SK-N-SH treated with all-trans-retinoic acid at 6 μM for 48 hours (cell line): ENCODE measurements around the gene SYP.

ENCODE experiments used
- ATAC-seq: fragments of 200-7000 bp; cut with Tn5 transposase; 3 replicates; pipeline ENCODE4 v1.9.1; 2020; ENCODE audit warnings: mild to moderate bottlenecking, moderate library complexity
- ARNTL ChIP-seq: fragments of 450-650 bp; formaldehyde crosslinking; IDR thresholded peaks from 2 replicates; pipeline ENCODE4 v1.5.0; 2020; ENCODE audit warnings: low read depth, mild to moderate bottlenecking, moderate library complexity, borderline replicate concordance
- BACH2 ChIP-seq: fragments of 250-450 bp; sonication (Bioruptor Pico); IDR thresholded peaks from 2 replicates; pipeline ENCODE4 v1.9.0; 2021; ENCODE audit warnings: mild to moderate bottlenecking, borderline replicate concordance
- CSDC2 ChIP-seq: fragments of 250-450 bp; sonication (Bioruptor Pico); IDR thresholded peaks from 2 replicates; pipeline ENCODE4 v1.5.0; 2020; ENCODE audit warnings: mild to moderate bottlenecking, moderate library complexity
- ESRRG ChIP-seq: fragments of 250-450 bp; sonication (Bioruptor Pico); IDR thresholded peaks from 2 replicates; pipeline ENCODE4 v1.6.1; 2021; ENCODE audit warnings: mild to moderate bottlenecking
- GLIS3 ChIP-seq: fragments of 250-450 bp; sonication (Bioruptor Pico); IDR thresholded peaks from 2 replicates; pipeline ENCODE4 v1.5.0; 2020; ENCODE audit warnings: mild to moderate bottlenecking, moderate library complexity
- ISL1 ChIP-seq: fragments of 250-450 bp; sonication (Bioruptor Pico); IDR thresholded peaks from 2 replicates; pipeline ENCODE4 v2.1.2; 2022; ENCODE audit warnings: mild to moderate bottlenecking, moderate library complexity
- OSR1 ChIP-seq: fragments of 250-450 bp; sonication (Bioruptor Pico); IDR thresholded peaks from 2 replicates; pipeline ENCODE4 v1.8.0; 2022; ENCODE audit warnings: moderate library complexity, mild to moderate bottlenecking, inconsistent platforms
- PPARA ChIP-seq: fragments of 250-450 bp; sonication (Bioruptor Pico); IDR thresholded peaks from 2 replicates; pipeline ENCODE4 v1.5.0; 2020; ENCODE audit warnings: mild to moderate bottlenecking, borderline replicate concordance
- SNAI2 ChIP-seq: fragments of 250-450 bp; sonication (Bioruptor Pico); IDR thresholded peaks from 2 replicates; pipeline ENCODE4 v1.5.0; 2020; ENCODE audit warnings: mild to moderate bottlenecking, moderate library complexity
- TOX ChIP-seq: fragments of 250-450 bp; sonication (Bioruptor Pico); IDR thresholded peaks from 2 replicates; pipeline ENCODE4 v1.8.0; 2021; ENCODE audit warnings: mild to moderate bottlenecking, moderate library complexity, borderline replicate concordance
- ZFP3 ChIP-seq: fragments of 250-450 bp; sonication (Bioruptor Pico); IDR thresholded peaks from 2 replicates; pipeline ENCODE4 v1.5.0; 2020; ENCODE audit warnings: mild to moderate bottlenecking, moderate library complexity
- ZFP30 ChIP-seq: fragments of 450-650 bp; formaldehyde crosslinking; IDR thresholded peaks from 2 replicates; pipeline ENCODE4 v1.5.0; 2022; ENCODE audit warnings: mild to moderate bottlenecking, moderate library complexity
- ZNF565 ChIP-seq: fragments of 450-650 bp; formaldehyde crosslinking; conservative IDR thresholded peaks from 2 replicates; pipeline ENCODE4 v1.5.0; 2020; ENCODE audit warnings: low read depth, mild to moderate bottlenecking, moderate library complexity
- ZNF70 ChIP-seq: fragments of 450-650 bp; formaldehyde crosslinking; IDR thresholded peaks from 2 replicates; pipeline ENCODE4 v1.5.0; 2020; ENCODE audit warnings: mild to moderate bottlenecking, moderate library complexity
- ZNF8 ChIP-seq: fragments of 450-650 bp; formaldehyde crosslinking; IDR thresholded peaks from 2 replicates; pipeline ENCODE4 v1.5.0; 2020; ENCODE audit warnings: mild to moderate bottlenecking, moderate library complexity
- TF ChIP-seq, protein P1 (sequence below): fragments of 250-450 bp; sonication (Bioruptor Pico); IDR thresholded peaks from 2 replicates; pipeline ENCODE4 v1.5.1; 2020; ENCODE audit warnings: low read depth, mild to moderate bottlenecking, moderate library complexity
- TF ChIP-seq, protein P2 (sequence below): fragments of 250-450 bp; sonication (Bioruptor Pico); IDR thresholded peaks from 2 replicates; pipeline ENCODE4 v1.8.0; 2021; ENCODE audit warnings: low read depth, mild to moderate bottlenecking, moderate library complexity, borderline replicate concordance
- TF ChIP-seq, protein P3 (sequence below): fragments of 250-450 bp; sonication (Bioruptor Pico); IDR thresholded peaks from 2 replicates; pipeline ENCODE4 v1.5.1; 2021; ENCODE audit warnings: mild to moderate bottlenecking, moderate library complexity
- TF ChIP-seq, protein P4 (sequence below): fragments of 250-450 bp; sonication (Bioruptor Pico); IDR thresholded peaks from 2 replicates; pipeline ENCODE4 v1.5.0; 2020; ENCODE audit warnings: mild to moderate bottlenecking, moderate library complexity
- TF ChIP-seq, protein P5 (sequence below): fragments of 250-450 bp; sonication (Bioruptor Pico); IDR thresholded peaks from 2 replicates; pipeline ENCODE4 v1.8.0; 2020; ENCODE audit warnings: mild to moderate bottlenecking, moderate library complexity, borderline replicate concordance

Gene SYP

DNA sequence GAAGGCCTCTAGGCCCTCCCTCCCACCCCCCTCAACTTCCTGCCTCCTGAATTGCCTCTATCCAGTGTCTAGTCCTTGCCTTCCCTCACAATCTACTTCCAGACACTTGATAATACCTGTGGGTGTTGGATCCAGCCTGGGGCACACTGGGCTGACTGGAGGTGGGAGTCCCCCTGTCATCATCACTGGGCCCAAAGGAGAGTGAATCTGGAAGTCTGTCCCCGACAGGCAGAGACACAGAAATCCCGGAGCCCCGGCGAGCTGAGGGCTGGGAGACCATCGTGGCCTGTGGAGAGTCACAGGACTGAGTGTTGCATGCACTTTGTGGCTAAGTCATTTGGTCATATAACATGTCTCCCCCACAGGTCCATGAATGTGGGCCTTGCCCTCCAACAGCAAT is 8.4 kb upstream of the SYP start:
- TF ChIP-seq BACH2 (CRISPR knock-in tag) (no peak), TOX (CRISPR knock-in tag) (no peak), ZFP30 (CRISPR knock-in tag) (no peak)
- TF ChIP-seq, protein P1, sequence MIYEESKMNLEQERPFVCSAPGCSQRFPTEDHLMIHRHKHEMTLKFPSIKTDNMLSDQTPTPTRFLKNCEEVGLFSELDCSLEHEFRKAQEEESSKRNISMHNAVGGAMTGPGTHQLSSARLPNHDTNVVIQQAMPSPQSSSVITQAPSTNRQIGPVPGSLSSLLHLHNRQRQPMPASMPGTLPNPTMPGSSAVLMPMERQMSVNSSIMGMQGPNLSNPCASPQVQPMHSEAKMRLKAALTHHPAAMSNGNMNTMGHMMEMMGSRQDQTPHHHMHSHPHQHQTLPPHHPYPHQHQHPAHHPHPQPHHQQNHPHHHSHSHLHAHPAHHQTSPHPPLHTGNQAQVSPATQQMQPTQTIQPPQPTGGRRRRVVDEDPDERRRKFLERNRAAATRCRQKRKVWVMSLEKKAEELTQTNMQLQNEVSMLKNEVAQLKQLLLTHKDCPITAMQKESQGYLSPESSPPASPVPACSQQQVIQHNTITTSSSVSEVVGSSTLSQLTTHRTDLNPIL (CRISPR knock-in tag), result no peak
- no peak for ATAC-seq

DNA sequence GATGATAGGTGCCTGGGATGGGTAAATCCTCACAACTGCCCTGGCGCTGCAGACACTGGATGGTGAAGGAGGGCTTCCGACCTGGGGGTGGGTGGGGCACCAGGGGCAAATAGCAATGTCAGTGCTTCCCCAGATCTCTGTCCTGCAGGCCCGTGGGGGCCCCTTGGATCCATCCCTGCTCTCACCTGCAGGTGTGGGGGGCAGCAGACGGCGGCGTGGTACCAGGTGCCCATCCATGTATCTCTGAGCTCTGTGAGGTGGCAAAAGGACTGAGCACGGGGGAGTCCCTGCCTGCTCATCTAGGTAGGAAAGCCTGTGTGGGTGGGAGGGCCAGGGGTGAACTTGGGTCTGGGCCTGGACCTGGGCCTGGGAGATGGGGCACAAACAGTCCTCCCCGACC is 6.5 kb upstream of the SYP start:
- no peak for ATAC-seq
- TF ChIP-seq, protein P2, sequence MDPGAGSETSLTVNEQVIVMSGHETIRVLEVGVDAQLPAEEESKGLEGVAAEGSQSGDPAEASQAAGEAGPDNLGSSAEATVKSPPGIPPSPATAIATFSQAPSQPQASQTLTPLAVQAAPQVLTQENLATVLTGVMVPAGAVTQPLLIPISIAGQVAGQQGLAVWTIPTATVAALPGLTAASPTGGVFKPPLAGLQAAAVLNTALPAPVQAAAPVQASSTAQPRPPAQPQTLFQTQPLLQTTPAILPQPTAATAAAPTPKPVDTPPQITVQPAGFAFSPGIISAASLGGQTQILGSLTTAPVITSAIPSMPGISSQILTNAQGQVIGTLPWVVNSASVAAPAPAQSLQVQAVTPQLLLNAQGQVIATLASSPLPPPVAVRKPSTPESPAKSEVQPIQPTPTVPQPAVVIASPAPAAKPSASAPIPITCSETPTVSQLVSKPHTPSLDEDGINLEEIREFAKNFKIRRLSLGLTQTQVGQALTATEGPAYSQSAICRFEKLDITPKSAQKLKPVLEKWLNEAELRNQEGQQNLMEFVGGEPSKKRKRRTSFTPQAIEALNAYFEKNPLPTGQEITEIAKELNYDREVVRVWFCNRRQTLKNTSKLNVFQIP (CRISPR knock-in tag), result no peak
- TF ChIP-seq OSR1 (CRISPR knock-in tag), result no peak
- no peak for TF ChIP-seq ZFP30 (CRISPR knock-in tag)
- TF ChIP-seq ZNF70 (CRISPR knock-in tag), result no peak
- TF ChIP-seq ESRRG (CRISPR knock-in tag), result no peak
- TF ChIP-seq SNAI2 (CRISPR knock-in tag), result no peak
- TF ChIP-seq GLIS3, result no peak
- no peak for TF ChIP-seq BACH2 (CRISPR knock-in tag)
- TF ChIP-seq CSDC2 (CRISPR knock-in tag), result no peak
- TF ChIP-seq, protein P3, sequence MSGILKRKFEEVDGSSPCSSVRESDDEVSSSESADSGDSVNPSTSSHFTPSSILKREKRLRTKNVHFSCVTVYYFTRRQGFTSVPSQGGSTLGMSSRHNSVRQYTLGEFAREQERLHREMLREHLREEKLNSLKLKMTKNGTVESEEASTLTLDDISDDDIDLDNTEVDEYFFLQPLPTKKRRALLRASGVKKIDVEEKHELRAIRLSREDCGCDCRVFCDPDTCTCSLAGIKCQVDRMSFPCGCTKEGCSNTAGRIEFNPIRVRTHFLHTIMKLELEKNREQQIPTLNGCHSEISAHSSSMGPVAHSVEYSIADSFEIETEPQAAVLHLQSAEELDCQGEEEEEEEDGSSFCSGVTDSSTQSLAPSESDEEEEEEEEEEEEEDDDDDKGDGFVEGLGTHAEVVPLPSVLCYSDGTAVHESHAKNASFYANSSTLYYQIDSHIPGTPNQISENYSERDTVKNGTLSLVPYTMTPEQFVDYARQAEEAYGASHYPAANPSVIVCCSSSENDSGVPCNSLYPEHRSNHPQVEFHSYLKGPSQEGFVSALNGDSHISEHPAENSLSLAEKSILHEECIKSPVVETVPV (CRISPR knock-in tag), result no peak
- TF ChIP-seq, protein P1 (CRISPR knock-in tag), result no peak
- no peak for TF ChIP-seq ISL1 (CRISPR knock-in tag)
- no peak for TF ChIP-seq TOX (CRISPR knock-in tag)
- no peak for TF ChIP-seq ZNF565 (CRISPR knock-in tag)
- no peak for TF ChIP-seq ZNF8
- TF ChIP-seq, protein P4, sequence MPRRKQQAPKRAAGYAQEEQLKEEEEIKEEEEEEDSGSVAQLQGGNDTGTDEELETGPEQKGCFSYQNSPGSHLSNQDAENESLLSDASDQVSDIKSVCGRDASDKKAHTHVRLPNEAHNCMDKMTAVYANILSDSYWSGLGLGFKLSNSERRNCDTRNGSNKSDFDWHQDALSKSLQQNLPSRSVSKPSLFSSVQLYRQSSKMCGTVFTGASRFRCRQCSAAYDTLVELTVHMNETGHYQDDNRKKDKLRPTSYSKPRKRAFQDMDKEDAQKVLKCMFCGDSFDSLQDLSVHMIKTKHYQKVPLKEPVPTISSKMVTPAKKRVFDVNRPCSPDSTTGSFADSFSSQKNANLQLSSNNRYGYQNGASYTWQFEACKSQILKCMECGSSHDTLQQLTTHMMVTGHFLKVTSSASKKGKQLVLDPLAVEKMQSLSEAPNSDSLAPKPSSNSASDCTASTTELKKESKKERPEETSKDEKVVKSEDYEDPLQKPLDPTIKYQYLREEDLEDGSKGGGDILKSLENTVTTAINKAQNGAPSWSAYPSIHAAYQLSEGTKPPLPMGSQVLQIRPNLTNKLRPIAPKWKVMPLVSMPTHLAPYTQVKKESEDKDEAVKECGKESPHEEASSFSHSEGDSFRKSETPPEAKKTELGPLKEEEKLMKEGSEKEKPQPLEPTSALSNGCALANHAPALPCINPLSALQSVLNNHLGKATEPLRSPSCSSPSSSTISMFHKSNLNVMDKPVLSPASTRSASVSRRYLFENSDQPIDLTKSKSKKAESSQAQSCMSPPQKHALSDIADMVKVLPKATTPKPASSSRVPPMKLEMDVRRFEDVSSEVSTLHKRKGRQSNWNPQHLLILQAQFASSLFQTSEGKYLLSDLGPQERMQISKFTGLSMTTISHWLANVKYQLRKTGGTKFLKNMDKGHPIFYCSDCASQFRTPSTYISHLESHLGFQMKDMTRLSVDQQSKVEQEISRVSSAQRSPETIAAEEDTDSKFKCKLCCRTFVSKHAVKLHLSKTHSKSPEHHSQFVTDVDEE, result no peak
- TF ChIP-seq, protein P5, sequence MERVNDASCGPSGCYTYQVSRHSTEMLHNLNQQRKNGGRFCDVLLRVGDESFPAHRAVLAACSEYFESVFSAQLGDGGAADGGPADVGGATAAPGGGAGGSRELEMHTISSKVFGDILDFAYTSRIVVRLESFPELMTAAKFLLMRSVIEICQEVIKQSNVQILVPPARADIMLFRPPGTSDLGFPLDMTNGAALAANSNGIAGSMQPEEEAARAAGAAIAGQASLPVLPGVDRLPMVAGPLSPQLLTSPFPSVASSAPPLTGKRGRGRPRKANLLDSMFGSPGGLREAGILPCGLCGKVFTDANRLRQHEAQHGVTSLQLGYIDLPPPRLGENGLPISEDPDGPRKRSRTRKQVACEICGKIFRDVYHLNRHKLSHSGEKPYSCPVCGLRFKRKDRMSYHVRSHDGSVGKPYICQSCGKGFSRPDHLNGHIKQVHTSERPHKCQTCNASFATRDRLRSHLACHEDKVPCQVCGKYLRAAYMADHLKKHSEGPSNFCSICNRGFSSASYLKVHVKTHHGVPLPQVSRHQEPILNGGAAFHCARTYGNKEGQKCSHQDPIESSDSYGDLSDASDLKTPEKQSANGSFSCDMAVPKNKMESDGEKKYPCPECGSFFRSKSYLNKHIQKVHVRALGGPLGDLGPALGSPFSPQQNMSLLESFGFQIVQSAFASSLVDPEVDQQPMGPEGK, result no peak
- TF ChIP-seq ARNTL (CRISPR knock-in tag), result no peak
- TF ChIP-seq ZFP3 (CRISPR knock-in tag), result no peak
- TF ChIP-seq PPARA (CRISPR knock-in tag), result no peak

DNA sequence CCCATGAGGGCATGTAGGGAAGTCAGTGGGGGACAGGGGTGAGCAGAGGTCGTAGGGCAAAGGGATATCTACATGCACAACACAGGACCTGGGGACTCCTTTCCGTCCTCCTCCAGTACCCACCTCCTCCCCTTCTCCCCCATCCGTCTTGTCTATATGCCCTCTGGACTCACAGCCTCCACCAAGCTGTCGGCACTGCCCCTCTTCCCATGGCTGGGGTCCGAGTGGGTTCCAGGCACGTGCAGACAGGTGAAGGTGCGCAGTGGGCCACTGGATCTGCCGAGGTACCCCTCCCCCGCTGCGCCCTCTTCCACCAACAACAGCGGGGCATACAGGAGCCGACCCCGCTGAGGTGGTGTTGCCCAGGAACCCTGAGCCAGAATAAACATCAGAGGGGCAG is 5.5 kb upstream of the SYP start:
- TF ChIP-seq, protein P5, result no peak
- no peak for ATAC-seq
